Cardiac fibroblast (primary cell): ENCODE data around the gene HOXA2.

ENCODE experiments used
- DNase-seq, 2 donors: peaks; one replicate each; pipeline versions ENCODE4 v3.0.0 to v3.0.0-alpha.2; 2010; ENCODE audit warnings: low read depth in 2 of 2
- H3K4me3 ChIP-seq, 2 donors: replicated peaks in 1 of 2; 1 replicate in 1 of 2; 2 replicates in 1 of 2; pipeline ENCODE4 v1.5.1; 2011; ENCODE audit warnings: low read depth in 2 of 2, low read length in 2 of 2, mild to moderate bottlenecking in 2 of 2, moderate library complexity in 1 of 2
- TF ChIP-seq, protein P1 (sequence below): IDR thresholded peaks from one replicate; pipeline ENCODE4 v1.5.1; 2011; ENCODE audit warnings: low read depth, mild to moderate bottlenecking, low read length, inconsistent platforms

The HOXA2 gene

DNA sequence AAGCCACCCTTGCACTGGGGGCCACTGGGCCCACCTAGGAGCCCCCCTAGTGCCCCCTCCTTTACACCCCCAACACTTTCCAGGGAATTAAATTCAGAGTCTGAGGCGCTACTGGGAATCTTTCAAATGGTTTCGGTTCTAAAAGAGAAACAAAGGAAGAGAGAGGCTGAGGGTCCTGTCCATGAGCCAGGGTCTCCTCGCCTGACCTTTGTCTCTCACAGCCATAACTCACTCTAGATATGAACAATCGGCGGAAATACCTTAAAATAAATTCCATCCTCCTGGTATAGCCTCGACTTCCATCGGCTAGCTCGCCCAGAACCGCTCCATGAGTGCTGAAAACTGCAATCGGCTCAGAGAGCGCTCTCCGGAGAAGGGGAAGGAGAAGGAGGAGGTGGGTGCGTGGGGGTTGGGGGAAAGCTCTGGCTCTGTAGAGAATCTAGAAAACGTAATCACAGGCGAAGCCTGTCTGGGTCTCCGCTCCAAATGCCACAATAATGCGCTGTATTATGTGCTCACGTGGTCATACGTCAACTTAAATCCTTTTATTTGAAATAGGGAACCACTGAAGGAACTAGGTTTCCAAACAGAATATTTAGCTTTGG, 15.5 kb upstream of the HOXA2 start:
- TF ChIP-seq, protein P1, sequence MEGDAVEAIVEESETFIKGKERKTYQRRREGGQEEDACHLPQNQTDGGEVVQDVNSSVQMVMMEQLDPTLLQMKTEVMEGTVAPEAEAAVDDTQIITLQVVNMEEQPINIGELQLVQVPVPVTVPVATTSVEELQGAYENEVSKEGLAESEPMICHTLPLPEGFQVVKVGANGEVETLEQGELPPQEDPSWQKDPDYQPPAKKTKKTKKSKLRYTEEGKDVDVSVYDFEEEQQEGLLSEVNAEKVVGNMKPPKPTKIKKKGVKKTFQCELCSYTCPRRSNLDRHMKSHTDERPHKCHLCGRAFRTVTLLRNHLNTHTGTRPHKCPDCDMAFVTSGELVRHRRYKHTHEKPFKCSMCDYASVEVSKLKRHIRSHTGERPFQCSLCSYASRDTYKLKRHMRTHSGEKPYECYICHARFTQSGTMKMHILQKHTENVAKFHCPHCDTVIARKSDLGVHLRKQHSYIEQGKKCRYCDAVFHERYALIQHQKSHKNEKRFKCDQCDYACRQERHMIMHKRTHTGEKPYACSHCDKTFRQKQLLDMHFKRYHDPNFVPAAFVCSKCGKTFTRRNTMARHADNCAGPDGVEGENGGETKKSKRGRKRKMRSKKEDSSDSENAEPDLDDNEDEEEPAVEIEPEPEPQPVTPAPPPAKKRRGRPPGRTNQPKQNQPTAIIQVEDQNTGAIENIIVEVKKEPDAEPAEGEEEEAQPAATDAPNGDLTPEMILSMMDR: no peak
- no peak overlapping the region for H3K4me3 ChIP-seq
- DNase-seq: no peak

DNA sequence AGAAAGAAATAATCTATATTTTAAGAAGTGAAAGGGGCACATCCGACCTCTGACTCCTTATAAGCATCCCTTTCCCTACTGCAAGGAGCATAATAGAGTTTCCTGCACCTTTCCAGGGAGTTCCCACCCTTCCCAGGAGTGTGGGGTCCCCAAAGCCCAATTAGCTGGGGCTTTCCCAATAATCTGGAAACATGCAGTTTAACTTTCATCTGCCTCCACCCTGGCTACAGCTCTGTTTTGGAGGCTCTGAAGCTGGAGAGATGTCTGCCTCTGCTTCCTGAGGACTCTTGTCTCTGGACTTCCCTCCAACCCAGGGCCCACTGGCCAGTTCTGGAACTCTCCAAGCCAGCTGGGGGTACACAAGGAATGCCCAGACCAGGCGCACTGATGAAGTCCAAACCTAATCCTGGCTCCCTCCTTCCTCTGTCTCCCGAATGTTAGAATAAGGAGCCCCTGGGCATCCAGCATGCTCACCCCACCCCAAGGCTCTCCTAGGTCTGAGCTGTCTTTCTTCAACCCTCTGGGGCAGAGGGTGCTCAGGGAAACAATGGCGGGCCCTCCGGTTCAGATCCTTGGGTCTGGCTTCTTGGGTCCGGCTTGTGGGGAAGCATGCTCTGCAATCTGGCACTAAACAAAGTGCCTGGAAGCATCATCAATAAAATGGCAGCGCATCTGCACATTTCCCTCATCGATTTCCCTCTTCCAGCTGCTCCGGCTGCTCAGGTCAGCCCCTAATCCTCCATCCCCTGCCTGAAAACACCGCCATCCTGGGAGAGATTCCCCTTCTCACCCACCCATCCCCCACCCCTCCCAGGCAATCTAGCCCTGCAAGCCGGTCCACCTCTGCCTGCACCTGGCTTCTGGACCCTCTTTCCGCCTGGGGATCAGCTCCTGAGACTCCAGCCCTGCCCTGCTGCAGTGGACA, 14.7 kb upstream of the HOXA2 start:
- H3K4me3 ChIP-seq: no peak overlapping the region
- TF ChIP-seq, protein P1: no peak
- DNase-seq: no peak

DNA sequence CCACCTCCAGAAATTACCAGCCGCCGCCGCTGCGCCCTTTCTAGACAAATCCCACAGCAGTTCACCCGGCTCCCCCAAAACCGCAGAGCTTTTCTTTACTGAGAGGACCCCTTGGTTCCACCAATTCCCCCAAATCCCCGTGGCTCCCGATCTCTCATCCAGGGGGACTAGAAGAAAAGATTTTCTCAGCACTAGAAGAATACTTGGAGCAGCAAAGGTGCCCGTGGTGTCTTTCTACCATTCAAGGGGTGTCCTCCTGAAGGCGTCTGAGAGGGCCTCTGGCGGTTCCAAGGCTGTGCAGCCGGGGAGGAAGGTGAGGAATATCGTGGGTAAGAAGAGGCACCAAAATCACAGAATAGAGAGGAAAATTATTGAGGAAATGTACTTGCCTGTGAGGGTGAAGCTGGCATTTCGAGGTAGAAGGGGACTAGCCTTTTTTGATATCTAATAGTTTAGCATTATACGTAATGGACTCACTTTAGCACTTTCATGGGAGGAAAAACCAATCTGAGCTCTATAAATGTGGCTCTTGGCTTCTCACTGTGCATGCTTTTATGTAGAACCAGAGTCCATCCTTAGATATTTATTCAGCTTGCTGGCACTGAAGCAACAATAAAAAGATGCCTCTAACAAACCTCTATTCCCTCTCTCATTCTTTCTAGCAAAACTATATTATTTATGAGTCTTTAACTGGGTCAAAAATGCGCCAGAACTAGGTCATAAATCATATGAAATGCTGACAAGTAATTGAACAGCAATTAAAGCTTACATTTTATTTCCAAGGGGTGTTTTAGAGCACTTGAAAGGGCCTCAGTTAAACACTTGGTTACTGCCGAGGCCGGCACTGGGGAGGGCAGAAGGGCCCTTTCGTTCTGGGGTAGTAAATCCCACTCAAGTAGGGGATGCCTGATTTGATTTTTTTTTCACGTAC, 13.8 kb upstream of the HOXA2 start:
- no peak for DNase-seq
- no peak overlapping the region for H3K4me3 ChIP-seq
- TF ChIP-seq, protein P1: no peak

DNA sequence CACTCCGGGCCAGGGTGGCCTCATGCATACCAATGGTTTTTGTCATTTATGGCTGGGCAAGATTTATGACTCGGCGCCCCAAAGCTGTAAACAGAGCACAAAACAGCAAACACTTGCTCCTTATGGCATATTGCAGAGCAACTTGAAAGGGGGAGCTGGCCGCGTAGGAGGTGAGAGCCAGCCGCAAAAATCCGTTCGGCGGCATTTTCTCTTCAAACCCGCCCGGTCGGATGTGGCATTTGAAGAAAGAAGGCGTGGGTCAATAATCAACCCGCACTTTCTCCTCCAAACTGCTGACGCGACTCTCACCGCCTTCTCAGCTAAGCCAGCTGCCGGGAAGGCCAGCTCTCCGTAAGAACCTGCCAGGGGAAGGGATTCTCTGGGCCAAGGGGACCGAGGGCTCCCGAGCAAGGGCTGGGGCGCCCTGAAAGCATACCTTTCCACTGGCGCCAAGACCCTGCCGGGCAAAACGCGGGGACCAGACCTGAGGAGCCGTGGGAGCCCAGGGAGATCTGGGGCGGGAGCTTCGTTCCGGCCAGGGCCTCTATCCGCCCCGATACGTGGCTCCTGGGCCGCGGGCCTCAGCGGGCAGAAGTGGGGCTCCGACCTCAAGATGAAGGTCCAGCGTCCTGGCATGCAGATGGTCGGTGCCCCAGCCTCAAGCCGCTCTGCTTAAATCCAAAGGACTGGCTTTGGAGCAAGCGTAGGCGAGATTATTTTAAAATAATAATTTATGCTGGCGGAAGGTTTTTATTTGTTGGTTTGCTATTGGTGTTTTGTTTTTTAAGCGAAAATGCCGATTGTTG, 12.9 kb upstream of the HOXA2 start:
- TF ChIP-seq, protein P1: no peak
- peak overlapping the region in 1 of 2 donors; percentile 8 for H3K4me3 ChIP-seq
- DNase-seq: no peak

DNA sequence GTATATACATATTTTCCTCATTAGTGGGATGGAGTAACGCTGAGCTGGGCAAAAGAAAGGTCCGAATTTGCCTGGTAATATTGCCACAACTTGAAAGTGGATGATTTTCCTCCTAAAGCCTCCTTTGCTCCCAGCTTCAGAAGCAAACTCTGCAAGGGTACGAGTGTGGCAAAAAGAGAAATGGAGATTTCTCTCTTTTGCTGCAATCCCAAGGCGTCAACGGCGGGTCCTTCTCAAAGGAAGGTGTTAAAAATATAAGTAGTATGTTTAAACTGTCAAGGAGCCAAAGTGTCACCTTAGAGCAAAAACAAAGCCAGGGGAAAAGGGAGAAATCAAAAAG, 12.4 kb upstream of the HOXA2 start:
- TF ChIP-seq, protein P1: no peak
- no peak overlapping the region for H3K4me3 ChIP-seq
- DNase-seq: no peak
